Cardiac septum (tissue), 1 donor: Measurements from ENCODE around the gene GINS3. TPM values are rescaled to one million over a fixed set of nuclear protein-coding genes. Genes with fewer than 3 reads are reported as not detected.

Experiments
- DNase-seq: peaks from one replicate; pipeline ENCODE4 v3.0.0-alpha.2; 2020; ENCODE audit warnings: low spot score
- intact Hi-C: fragments of 100-400 bp; cut with DNase I; formaldehyde crosslinking; loops from one replicate; pipeline ENCODE4 v1.14.0; 2022
- long read RNA-seq: library from polyadenylated mRNA; unstranded; transcript quantifications from one replicate; pipeline ENCODE4 v2.0.0, GENCODE V29; 2021
- total RNA-seq: library from RNA; stranded (reverse); fragmentation: NEBNext Ultra II Directional; extraction: Animal tissue kit (Norgen Biotek cat#: 25700); gene quantifications from one replicate; pipeline ENCODE4 v1.2.1, GENCODE V29; 2021
- donor health status: DM: no; HTN: no; CAD: no.

Gene GINS3
- 4.7 TPM for total RNA-seq
- long read RNA-seq, partial matches to known transcripts, result 0 of 6 reads
- long read RNA-seq, other reads (novel, unspliced or antisense), result 0 of 6 reads

DNA sequence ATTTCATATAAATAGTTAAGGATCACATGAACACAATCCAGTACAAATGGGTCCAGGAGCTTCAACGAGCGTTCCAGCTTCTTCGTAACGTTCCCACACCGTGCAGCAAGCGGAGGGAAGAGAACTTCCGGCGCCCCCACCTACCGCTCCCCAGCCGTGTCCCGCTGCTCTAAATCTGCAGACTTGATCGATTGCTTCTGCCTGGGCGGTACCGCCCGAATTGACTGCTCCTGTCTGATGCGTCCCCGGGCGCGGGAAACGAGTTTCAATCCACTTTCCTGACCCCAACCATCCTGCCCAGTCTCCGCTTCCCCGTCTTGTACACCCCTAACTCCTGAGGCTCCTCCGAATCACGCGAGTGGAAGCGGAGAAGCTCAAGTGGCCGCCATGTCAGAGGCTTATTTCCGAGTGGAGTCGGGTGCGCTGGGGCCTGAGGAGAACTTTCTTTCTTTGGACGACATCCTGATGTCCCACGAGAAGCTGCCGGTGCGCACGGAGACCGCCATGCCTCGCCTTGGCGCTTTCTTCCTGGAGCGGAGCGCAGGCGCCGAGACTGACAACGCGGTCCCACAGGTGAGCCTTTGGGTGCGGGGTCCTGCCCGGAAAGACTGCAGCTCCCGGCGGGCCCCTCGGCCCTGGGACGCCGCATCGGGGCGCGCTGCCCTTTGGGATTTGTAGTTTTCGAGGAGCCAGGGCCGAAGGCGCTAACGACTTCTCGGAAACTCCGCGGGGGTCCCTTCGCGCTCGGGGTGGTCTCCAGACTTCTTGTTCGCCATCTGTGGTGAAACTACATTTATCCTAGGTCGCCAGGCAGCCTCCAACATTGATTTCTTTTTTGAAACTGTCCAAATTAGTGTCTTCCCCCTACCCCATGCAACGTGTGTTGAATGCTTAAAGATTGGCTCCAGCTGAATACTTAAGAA lies at the start of gene GINS3:
Gene GINS3, plus strand, starts transcription at position 257 of the 923 bp plus-strand sequence. Its CDS starts 131 bp downstream, at position 388.
- peak; percentile 93 for DNase-seq
- intact Hi-C loops, result loop anchor here (2.0 to 5.0 kb wide), 3 partner anchors 45 to 238 kb away; no protein-coding TSS in a partner anchor

DNA sequence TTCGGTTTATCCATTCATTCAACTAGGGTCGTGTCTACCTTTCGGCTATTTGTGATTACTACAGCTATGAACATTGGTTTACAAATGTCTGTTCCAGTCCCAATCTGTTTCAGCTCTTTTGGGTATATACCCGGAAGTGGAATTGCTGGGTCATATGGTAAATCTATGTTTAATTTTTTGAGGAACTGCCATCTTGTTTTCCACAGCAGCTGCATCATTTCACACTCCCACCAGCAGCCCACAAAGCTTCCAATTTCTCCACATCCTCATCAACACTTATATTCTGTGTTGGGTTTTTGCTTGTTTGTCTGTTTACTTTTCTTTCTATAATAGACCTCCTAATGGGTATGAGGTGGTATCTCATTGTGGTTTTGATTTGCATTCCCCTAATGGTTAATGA lies 48.7 kb upstream of the GINS3 start:
- intact Hi-C loops, result loop anchor here (10.0 kb wide), 1 partner anchor 391 kb away; the partner anchor contains the start of gene GOT2
- DNase-seq, result no peak

DNA sequence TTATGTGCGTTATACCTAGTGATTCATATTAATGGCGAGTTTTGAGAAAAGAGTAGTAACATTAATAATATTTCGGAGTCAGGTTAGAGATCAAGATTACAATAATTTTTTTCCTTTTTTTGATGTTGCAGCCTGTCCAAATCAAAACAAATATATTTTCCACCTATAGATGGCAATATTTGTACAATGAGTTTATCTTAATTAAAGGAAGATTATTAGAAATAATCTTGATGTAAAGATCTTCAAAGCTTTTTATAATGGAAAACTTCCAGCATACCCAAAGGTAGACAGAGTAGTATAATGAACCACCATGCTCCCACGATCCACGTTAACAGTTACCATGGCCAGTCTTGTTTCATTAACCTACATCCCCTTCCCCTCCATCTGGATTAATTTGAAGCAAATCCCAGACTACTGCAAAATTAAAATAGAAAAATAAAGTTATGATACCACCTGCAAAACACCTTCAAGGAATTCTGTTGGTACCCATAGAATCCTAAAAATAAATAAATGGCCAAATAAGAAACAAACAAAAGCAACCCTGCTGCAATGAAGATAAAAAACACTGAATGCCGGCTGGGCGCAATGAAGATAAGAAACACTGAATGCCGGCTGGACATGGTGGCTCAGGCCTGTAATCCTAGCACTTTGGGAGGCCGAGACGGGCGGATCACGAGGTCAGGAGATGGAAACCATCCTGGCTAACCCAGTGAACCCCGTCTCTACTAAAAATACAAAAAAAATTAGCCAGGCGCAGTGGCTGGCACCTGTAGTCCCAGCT lies 46.5 kb upstream of the GINS3 start:
- intact Hi-C loops, result loop anchor here (5.0 to 10.0 kb wide), 2 partner anchors 47 to 389 kb away; partner anchors contain the start of genes GINS3 and GOT2
- DNase-seq, result no peak

DNA sequence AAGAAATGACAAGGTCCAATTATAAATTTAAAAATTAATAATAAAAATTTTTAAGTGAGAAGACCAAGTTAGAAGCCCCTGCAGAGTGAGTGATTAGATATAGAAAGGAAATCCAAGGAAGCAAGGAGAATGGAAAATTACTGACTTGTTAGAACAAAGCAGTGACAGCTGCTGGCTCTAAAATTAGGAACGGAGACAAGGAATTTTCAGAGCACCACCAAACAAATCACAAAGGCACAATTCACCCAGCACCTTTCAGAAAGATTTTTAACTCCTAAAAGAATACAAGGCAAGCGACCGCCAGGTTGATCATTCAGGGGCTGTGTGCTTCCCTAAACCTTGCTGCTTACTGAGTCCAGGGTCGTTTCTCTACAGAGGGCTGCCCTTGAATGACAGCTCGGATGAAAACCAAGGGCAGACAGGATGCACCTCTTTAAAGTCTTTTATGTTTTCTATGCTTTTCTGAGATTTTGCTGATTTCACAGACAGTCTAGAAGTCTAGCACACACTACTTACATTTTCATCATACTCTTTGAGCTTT lies 45.4 kb upstream of the GINS3 start:
- no peak for DNase-seq
- intact Hi-C loops, result loop anchor here (5.0 to 10.0 kb wide), 2 partner anchors 45 to 388 kb away; partner anchors contain the start of genes GINS3 and GOT2

DNA sequence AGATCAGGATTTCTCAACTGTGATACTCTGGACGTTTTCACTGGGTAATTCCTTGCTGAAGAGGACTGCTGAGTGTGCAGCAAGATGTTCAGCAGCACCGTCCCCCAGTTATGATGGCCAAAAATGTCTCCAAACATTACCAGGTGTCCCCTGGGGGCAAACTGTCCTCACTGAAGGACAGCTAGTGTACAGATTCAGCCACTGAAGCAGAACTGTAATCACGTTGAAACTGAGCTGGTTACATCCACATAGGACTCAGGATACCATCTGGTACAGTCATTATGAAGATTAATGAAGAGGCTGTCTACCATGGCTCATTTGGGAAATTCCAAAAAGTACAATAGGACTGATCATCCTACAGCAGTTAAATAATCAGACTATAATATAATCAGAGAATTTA lies 43.3 kb upstream of the GINS3 start:
- intact Hi-C loops, result loop anchor here (5.0 to 10.0 kb wide), 2 partner anchors 43 to 386 kb away; partner anchors contain the start of genes GINS3 and GOT2
- no peak for DNase-seq

DNA sequence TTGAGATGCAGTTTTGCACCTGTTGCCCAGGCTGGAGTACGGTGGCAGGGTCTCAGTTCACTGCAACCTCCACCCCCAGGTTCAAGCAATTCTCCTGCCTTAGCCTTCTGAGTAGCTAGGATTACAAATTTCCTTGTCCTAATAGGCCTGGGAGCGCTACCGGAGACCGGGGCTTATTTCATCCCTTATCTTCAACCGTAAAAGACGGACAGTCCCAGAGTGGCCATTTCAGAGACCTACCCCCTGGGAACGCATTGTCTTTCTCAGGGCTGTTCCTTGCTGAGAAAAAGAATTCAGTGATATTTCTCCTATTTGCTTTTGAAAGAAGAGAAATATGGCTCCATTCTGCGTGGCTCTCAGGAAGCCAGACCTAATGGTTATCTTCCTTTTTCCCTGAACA lies 39.6 kb upstream of the GINS3 start:
- no peak for DNase-seq
- intact Hi-C loops, result no loop called here

DNA sequence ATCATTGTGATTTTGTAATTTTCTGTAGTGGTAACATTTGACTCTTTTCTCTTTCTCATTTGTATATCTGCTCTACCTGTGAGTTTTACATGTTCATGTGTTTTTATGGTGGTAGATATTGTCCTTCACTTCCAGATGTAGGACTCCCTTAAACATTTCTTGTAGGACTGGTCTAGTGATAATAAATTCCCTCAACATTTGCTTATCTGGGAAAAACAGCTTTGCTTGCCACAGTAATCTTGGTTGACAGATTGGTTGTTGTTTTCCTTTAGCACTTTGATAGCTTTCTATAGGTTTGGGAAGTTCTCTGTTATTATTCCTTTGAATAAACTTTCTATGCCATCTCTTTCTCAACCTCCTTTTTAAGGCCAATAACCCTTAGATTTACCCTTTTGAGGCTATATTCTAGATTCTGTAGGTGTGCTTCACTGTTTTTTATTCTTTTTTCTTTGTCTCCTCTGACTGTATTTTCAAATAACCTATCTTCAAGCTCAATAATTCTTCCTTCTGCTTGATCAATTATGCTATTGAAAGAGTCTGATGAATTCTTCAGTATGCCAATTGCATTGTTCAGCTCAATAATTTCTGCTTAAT lies 32.1 kb upstream of the GINS3 start:
- no peak for DNase-seq
- intact Hi-C loops, result no loop called here

DNA sequence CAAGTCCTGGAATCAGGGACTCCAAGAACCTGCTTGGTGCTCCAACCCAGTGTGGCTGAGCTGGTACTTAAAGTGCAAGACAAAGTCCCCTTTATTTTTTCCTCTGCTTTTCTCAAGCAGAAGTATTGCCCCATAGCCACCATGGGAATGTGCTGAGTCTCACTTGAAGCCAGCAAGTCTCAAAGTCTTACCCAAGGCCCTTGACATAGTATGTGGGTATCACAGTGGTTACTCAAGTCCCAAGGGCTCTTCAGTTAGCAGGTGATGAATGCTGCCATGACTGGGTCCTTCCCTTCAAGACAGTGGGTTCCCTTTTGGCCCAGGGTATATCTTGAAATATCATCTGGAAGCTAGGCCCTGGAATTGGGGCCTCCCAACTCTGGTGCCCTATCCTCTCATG lies 30.5 kb upstream of the GINS3 start:
- intact Hi-C loops, result no loop called here

DNA sequence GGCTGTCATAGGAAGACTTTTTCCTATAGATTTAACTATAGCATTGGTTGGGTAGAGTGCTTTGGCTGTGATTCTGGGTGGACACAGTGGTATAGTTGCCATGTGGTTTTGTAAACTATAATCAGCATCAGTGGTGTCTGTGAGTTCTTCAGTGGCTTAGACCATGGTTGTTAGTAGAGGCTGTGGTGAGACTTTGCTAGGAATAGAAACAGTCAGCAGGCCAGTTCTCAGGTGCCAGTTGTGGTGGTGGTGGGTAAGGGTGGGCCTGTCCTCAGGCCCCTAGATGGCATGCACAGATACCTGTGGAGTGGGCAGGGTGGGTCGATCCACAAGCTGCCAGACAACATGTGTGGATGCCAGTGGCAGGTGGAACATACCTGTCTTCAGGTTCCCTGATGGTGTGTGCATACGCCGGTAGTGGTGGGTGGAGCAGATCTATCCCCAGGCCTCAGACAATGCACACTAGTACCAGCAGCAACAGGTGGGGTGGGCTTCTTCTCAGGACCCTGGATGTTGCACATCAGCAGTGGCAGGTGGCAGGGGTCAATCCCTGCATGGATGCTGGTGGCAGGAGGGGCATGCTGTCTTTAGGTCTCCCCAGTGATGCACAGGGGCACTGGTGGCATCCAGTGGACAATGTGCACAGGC lies 28.4 kb upstream of the GINS3 start:
- intact Hi-C loops, result no loop called here
- no peak for DNase-seq

More for the DNA sequence above, 30.5 kb upstream of the GINS3 start:
- DNase-seq, result no peak

DNA sequence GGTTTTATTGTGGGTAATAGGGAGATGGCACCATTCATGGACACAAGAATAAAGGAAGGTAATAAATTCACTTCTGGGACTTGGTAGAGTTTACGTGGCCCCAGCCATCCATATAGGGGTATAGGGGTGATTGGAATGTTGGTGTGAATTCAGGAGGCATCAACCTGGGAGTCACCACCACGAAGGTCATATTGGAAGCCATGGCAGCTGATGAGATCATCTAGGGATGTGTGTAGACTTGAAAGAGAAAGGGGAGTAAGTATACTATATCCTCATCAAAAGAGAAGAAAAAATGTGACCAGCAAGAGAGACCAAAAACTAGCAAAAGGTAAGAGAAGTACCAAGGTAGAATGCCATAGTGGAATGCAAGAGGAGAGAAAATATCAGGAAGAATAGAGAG lies 26.6 kb upstream of the GINS3 start:
- intact Hi-C loops, result no loop called here
- DNase-seq, result no peak

DNA sequence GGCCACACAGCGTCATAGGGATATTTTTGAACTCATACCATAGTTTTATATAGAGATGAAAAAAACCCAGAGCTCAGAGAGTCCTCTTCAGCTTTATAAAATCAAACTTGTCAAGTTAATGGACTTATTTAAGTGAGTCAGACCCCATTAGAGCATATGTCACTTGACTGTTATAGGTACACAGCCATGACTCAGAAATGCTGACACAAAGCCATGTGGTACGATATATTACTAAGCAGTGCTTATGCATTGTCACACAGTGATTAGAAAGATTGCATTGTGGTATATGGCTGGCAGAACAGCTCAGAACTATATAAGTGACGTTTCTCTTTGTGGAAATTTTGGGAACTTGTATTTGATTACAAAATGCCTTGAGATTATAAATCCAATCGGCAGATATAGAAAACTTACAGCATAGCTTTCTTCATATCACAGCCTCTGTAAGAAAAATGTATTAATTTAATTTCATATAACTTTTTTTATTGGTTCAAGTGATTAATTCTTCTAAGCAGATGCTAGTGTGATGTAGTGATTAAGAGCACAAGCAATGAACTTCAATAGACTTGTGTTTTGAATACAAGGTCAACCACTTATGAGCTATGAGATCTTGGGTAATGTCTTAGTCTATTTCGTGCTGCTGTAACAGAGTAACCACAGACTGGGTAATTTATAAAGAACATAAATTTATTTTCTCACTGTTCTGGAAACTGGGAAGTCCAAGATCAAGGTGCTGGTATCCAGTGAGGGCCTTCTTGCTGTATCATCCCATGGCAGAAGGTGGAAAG lies 25.8 kb upstream of the GINS3 start:
- no peak for DNase-seq
- intact Hi-C loops, result no loop called here

DNA sequence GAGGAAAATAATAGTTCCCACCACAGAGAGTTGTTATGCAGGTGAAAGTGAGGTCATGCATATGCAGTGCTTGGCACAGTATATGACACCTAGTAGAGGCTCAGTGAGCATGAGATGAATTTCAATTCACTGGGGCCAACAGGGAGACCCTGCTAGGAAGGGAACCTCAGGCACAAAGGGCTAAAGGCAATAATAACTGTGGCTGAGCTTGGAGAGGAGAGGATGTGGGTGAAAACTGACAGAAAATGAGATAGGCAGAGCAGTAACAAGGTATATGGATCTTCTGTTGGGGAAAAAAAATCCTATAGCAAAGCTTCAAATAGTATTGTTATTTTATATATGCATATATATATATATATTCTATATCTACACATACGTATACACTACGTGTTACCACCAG lies 25.0 kb upstream of the GINS3 start:
- DNase-seq, result no peak
- intact Hi-C loops, result no loop called here

DNA sequence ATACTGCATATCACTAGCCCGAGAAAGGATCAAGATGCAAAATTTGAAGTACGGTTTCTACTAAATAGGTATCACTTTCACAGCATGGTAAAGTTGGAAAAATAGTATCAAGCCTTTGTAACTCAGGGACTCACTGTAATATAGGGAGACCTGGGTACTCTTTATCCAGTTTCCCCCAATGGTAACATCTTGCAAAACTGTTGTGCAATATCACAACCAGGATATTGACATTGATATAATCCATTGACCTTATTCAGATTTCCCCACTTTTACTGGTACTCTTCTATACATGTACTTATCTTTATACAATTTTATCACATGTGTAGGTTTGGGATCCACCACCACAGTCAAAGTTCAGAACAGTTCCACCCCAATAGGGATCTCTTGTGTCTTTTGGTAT lies 20.4 kb upstream of the GINS3 start:
- DNase-seq, result no peak
- intact Hi-C loops, result no loop called here

DNA sequence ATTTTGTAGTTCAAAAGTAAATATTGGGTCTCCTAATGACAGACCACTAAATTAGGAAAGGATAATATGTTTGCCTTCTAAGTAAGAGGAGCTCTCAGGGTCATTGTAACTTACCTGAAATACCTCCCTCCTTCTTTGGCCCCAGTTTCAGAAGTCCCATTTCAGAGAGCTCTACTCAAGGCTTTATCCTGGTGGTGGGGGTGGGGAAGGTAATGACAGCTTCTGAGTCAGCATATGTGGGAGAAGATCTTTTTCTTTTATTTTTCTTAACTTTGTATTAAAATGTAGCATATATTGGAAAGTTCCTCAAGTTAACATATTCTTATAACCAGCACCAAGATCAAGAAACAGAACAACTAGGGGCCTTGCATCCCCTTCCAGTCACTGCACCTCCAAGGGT lies 16.9 kb upstream of the GINS3 start:
- intact Hi-C loops, result no loop called here

DNA sequence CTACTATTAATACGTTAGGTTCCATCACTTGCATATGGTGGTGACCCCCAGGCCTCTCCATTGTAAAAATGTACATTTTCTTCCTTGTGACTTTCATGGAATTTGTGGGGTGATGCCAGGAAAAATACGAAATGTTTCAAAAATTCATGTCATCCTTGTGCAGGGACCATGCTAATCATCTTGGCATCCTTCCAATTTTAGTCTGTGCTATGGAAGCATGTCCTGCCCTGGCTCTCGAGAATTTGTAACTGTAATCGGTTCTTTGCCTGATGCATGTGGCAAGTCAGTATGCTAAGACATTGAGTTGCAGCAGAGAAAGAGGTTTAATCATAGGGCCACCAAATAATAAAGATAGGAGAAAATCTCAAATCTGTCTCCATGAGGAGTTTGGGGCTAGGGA lies 14.3 kb upstream of the GINS3 start:
- intact Hi-C loops, result no loop called here
- no peak for DNase-seq

More for the DNA sequence above, 16.9 kb upstream of the GINS3 start:
- no peak for DNase-seq

DNA sequence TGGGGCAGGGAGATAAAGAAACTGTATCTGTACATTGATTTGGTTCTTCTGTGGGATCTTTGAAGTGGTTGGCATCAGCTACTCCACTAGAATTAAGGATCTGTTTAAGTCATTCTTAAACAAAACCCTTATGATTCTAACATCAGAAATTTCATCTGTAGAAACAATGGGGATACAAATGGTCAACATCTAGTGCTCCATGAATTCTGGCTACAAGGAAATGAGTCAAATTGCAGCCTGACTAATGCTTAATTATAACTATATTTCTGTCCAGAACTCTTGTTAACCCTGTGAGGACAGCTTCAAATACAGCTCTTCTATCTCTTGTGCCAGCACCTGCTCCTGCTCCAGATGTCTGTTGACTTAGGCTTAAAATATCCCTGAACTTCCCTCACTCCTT lies 13.9 kb upstream of the GINS3 start:
- intact Hi-C loops, result no loop called here
- no peak for DNase-seq

DNA sequence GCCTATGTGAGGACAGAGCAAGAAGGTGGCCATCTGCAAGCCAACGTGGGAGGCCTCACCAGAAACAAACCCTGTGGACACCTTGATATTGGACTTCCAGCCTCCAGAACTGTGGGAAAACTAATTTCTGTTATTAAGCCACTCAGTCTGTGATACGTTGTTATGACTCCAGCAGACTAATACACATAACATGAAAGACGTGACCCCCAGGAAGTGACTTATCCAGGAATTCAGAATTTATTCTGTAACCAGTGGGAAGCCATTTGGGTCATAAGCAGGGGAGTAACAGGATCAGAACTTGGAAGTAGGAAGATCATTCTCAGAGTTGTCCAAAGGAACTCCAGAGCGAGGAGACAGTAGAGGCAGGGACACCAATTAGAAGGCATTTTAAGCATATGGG lies 12.5 kb upstream of the GINS3 start:
- intact Hi-C loops, result no loop called here

DNA sequence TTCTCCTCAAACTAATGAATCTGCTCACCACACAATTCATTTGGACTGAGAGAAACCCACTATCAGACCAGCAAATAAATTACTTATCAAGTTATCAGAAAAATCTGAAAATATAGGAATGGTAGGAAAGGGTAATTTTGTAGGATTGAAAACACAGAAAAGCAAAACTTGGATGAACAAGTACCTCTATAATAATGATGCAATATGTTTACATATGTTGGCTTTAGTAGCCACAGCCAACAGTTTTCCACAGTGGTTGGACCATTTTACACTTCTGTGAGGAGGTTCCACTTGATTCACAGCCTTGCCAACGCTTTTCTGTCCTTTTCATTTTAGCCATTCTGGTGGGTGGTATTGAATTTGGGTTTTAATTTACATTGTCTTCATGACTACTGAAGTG lies 10.6 kb upstream of the GINS3 start:
- intact Hi-C loops, result no loop called here
- DNase-seq, result no peak

More for the DNA sequence above, 12.5 kb upstream of the GINS3 start:
- DNase-seq, result no peak
